GM12864 (cell line): ENCODE data around the gene MLST8.
A peak's percentile ranks its signal among the peaks of the same experiment; 100 is the strongest.

Experiments
- DNase-seq: peaks from one replicate; pipeline ENCODE4 v3.0.0-alpha.2; 2011; ENCODE audit warnings: low read depth
- H3K4me3 ChIP-seq: 2 replicates; pipeline ENCODE4 v1.5.1; 2011; ENCODE audit warnings: mild to moderate bottlenecking, low read depth, low read length, control low read depth
- TF ChIP-seq, protein P1 (sequence below): IDR thresholded peaks from 2 replicates; pipeline ENCODE4 v1.5.1; 2011; ENCODE audit warnings: low read depth, mild to moderate bottlenecking, moderate library complexity, low read length, control low read depth, inconsistent platforms; ENCODE audit errors: missing control alignments

Gene MLST8, protein sequence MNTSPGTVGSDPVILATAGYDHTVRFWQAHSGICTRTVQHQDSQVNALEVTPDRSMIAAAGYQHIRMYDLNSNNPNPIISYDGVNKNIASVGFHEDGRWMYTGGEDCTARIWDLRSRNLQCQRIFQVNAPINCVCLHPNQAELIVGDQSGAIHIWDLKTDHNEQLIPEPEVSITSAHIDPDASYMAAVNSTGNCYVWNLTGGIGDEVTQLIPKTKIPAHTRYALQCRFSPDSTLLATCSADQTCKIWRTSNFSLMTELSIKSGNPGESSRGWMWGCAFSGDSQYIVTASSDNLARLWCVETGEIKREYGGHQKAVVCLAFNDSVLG

DNA sequence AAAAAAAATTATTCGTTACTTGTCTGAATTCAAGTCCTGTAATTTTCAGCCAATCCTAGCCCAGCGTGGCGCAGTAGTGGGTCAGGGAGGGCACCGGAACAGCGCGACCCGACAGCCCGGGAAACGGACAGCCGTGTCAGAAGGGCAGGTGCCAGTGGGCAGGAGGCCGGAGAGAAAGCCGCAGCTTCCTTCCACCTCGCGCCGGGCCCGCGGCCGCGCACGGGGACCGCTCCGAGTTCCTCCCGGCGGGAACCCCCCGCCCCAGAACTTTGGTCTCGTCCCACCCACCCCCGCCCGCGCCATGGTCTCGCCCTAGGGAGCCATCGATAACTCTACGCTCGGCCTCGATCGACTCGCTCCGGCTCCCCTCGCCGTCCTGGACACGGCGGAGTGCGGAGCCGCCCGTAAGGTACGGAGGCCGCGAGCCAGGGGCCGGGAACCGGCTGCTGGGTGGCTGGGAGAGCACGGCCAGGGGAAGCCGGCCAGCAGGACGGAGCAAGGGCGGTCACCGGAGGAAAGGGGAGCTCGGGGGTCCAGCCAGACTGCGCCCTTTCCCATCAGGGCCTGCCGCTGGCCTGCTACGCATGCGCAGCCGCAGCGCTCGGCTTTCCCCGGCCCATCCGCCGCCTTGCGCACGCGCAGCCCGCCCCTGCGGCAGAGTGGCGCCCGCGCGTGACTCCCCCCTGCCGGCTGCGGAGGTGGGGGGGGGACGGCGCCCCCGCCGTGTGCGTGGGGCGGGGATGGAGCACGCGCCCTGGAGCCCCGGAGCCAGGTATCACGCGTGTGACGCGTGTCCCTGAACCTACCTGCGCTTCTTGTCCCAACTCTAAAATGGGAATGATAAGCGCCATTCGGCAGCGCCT lies at the start of gene MLST8:
MLST8 (plus strand) TSS at position 351 of the 863 bp plus-strand sequence. CDS start 632 bp downstream, outside the sequence.
- TF ChIP-seq, protein P1, sequence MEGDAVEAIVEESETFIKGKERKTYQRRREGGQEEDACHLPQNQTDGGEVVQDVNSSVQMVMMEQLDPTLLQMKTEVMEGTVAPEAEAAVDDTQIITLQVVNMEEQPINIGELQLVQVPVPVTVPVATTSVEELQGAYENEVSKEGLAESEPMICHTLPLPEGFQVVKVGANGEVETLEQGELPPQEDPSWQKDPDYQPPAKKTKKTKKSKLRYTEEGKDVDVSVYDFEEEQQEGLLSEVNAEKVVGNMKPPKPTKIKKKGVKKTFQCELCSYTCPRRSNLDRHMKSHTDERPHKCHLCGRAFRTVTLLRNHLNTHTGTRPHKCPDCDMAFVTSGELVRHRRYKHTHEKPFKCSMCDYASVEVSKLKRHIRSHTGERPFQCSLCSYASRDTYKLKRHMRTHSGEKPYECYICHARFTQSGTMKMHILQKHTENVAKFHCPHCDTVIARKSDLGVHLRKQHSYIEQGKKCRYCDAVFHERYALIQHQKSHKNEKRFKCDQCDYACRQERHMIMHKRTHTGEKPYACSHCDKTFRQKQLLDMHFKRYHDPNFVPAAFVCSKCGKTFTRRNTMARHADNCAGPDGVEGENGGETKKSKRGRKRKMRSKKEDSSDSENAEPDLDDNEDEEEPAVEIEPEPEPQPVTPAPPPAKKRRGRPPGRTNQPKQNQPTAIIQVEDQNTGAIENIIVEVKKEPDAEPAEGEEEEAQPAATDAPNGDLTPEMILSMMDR, result peak; percentile 30
- H3K4me3 ChIP-seq, result peak within 1 kb of the TSS; percentile 58
- DNase-seq, result peak; percentile 62

DNA sequence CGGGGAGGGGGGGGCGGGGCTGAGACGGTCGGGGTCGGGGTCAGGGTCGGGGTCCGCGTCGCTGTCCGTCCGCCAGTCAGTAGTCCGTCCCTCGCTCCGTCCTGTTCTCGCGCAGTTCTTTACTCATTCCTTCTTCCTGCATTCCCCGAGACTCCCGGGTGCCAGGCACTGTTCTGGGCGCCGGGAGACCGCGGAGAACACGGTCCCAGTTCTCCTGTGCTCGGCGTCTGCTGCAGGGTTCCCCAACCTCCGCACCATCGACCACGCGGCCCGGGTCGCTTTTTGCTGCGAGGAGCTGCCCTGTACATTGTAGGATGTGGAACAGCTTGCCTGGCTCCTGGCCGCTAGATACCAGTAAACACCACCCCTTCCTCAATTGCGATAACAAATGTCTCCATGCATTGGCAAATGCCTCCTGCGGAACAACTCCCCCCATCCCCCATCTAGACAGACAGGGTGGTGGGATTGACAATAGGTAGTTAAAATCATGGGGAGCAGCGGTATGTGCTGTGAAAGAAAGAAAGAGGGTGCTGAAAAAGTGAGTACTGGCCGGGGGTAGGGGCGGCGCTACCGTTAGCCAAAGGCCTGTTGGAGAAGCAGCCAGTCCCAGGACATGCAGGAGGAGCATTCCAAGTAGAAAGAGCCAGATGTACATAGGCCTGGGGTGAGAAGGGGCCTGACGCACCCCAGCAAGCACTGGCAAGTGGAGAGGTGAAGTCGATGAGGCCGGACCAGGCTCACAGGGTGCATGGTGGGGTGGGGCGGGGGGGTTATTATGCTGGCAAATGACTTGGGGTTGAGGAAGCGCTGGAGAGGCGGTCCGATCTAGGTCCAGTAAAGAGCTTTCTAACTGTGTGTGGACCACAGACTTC lies 49.0 kb upstream of the MLST8 start:
- no peak for DNase-seq
- TF ChIP-seq, protein P1, result no peak
- peak overlapping the region; percentile 98 for H3K4me3 ChIP-seq

DNA sequence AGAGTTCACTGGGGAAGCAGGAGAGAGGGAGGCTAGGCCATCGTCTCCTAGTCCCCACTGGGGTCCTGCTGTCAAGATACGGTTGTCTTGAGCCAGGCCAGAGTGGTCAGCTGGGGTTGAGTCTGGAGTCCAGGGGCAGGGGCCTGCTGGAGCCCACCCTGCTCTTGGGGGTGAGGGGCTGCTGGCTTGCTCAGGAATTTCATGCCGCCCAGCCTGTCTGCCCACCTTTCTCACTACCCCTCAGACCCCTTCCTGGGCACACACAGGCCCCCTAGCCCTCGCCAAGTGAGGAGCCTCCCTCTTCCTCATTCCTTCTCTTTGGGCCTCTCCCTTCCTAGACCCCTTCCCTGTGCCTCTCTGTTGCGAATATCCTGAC lies 48.4 kb upstream of the MLST8 start:
- TF ChIP-seq, protein P1, result no peak
- H3K4me3 ChIP-seq, result peak overlapping the region; percentile 98

DNA sequence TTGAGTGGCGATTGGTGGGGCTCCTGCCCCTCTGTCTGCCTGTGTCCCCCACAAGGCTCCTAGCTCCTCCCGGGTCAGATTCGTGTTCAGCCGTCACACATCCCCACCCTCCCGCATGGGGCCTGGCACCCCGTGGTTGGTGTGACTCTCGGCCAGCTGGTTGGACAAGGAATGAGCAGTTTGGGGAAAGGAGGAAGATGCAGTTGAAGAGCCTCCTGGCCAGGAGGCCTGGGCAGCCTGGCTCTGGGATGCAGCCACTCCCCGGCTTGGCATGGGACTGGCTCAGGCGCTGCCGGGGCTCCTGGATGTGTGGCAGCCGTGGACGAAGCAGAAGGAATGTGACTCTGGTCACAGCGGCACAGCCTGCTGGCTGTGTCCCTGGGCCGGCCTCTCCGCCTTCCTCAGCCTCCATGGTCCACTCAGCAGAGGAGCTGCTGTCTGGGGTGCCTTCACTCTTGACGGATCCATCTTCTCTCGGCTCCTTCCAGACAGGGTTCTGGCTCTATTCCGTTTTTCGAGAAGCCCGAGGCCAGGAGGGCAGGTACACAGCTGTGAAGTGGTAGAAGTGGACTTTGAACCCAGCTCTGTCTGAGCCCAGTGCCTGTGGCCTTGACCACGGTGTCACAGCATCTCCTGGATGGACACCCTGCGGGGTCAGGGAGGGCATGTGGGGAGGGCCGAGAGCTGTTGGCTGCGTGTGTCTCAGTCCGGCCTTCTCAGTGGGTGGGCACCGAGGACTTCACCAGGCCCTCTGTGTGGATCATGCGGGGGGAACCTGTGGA lies 47.6 kb upstream of the MLST8 start:
- no peak overlapping the region for H3K4me3 ChIP-seq
- TF ChIP-seq, protein P1, result no peak
- no peak for DNase-seq

More for the DNA sequence above, 48.4 kb upstream of the MLST8 start:
- DNase-seq, result no peak

DNA sequence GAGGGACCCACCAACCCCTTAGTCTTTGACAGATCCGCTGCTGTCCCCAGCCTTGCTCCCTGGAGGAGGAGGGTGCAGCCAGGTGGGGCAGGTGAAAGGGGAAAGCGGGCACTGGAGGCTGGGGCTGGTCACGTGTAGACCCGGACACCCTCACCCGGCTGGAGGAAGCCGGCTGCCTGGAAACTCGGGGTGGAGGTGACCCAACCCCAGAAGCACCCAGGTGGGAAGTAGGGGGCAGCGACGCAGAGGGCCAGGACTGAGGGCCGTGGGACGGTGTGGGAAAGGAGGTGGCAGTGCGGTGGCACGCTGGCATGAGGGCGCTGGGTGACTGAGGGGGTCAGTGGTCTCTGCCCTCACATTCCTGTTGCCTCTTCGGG lies 47.0 kb upstream of the MLST8 start:
- H3K4me3 ChIP-seq, result no peak overlapping the region
- no peak for DNase-seq
- TF ChIP-seq, protein P1, result no peak
